GM12864 (cell line): Measurements from ENCODE around the gene PPRC1.

Experiments used
- DNase-seq: peaks from one replicate; pipeline ENCODE4 v3.0.0-alpha.2; 2011; ENCODE audit warnings: low read depth
- H3K4me3 ChIP-seq: 2 replicates; pipeline ENCODE4 v1.5.1; 2011; ENCODE audit warnings: mild to moderate bottlenecking, low read depth, low read length, control low read depth
- TF ChIP-seq, protein P1 (sequence below): IDR thresholded peaks from 2 replicates; pipeline ENCODE4 v1.5.1; 2011; ENCODE audit warnings: low read depth, mild to moderate bottlenecking, moderate library complexity, low read length, control low read depth, inconsistent platforms; ENCODE audit errors: missing control alignments

PPRC1 gene

GRCh38 chr10:102196893-102197292 is 64.1 kb downstream of the PPRC1 start:
- TF ChIP-seq, protein P1, sequence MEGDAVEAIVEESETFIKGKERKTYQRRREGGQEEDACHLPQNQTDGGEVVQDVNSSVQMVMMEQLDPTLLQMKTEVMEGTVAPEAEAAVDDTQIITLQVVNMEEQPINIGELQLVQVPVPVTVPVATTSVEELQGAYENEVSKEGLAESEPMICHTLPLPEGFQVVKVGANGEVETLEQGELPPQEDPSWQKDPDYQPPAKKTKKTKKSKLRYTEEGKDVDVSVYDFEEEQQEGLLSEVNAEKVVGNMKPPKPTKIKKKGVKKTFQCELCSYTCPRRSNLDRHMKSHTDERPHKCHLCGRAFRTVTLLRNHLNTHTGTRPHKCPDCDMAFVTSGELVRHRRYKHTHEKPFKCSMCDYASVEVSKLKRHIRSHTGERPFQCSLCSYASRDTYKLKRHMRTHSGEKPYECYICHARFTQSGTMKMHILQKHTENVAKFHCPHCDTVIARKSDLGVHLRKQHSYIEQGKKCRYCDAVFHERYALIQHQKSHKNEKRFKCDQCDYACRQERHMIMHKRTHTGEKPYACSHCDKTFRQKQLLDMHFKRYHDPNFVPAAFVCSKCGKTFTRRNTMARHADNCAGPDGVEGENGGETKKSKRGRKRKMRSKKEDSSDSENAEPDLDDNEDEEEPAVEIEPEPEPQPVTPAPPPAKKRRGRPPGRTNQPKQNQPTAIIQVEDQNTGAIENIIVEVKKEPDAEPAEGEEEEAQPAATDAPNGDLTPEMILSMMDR = no peak
- H3K4me3 ChIP-seq = no peak overlapping the region
- no peak for DNase-seq

- DNase-seq = no peak
- H3K4me3 ChIP-seq = no peak overlapping the region
- TF ChIP-seq, protein P1 = no peak
These were observed 65.2 kb downstream of the PPRC1 start for GRCh38 chr10:102198027-102198426.
